ENCODE results near the gene AKR1C2.

DNA sequence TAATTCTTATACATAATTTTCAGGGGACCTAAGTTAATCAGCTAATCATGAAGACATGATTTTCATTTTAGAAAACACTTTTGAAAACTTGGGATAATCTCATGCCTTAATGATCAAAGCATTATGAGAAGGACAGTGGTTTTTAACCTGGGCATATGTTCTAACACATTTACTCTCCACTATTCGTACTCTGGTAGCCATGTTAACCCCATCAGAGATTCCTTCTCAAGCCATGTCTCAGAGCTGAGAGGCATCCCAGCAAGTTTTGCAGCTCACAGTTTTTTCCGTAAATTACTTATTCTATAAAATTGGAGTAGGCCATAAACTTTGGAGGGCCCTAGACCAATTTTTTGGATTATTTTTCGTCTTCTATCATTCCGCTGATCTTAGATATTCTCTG is 24.8 kb downstream of the AKR1C2 start:
- TF ChIP-seq POLR2A (IDR thresholded peaks at IDR 0.05; ENCODE audit: low read length) (no peak), GATA1 (IDR thresholded peaks at IDR 0.05; ENCODE audit: low read depth, low read length) (no peak)

Measured in erythroblast (primary cell).